Mammary epithelial cell (primary cell): ENCODE data around the gene TMED9.

Source experiments
- CTCF ChIP-seq, 2 donors: IDR thresholded peaks in 1 of 2; conservative IDR thresholded peaks in 1 of 2; 2 replicates each; pipeline ENCODE4 v1.5.1; 2011 to 2012; ENCODE audit warnings: inconsistent platforms in 2 of 2, low read length in 2 of 2, mild to moderate bottlenecking in 2 of 2, control low read depth in 1 of 2, low read depth in 1 of 2; ENCODE audit not compliant: insufficient read depth in 1 of 2; ENCODE audit errors: extremely low read depth in 1 of 2
- EZH2 ChIP-seq: IDR thresholded peaks from 2 replicates; pipeline ENCODE4 v1.6.1; 2012; ENCODE audit warnings: low read length, inconsistent platforms, borderline replicate concordance

GRCh38 chr5:177600508-177601018 lies 8.6 kb downstream of the TMED9 start:
- no peak for TF ChIP-seq CTCF (conservative IDR thresholded peaks at IDR 0.05 in 1 of 2, IDR thresholded peaks at IDR 0.05 in 1 of 2; ENCODE audit: extremely low read depth in 1 of 2, insufficient read depth in 1 of 2, low read depth in 1 of 2, low read length in 2 of 2)
- TF ChIP-seq EZH2: no peak
